HG03135 (cell line): ENCODE data around the gene LEFTY2.
"Not testable (repeated sequence)": the region's sequence is repeated elsewhere in the genome, so short reads cannot be mapped to it uniquely, and the experiment has no call there.

Experiments used
- ATAC-seq: cut with Tn5 transposase; IDR thresholded peaks from one replicate; pipeline ENCODE4 v1.9.1; 2021; ENCODE audit warnings: mild to moderate bottlenecking, moderate library complexity; ENCODE audit not compliant: unreplicated experiment

LEFTY2 gene

GRCh38 chr1:225954753-225955152 is 13.7 kb upstream of the LEFTY2 start:
- ATAC-seq = no peak

- no peak for ATAC-seq
Measured at GRCh38 chr1:225953315-225953714, 12.3 kb upstream of the LEFTY2 start.

- ATAC-seq = no peak
Measured at GRCh38 chr1:225950905-225951497, 10.0 kb upstream of the LEFTY2 start.

GRCh38 chr1:225949041-225949440 is 8.0 kb upstream of the LEFTY2 start:
- no peak for ATAC-seq

- no peak for ATAC-seq
Measured at GRCh38 chr1:225946803-225947202, 5.8 kb upstream of the LEFTY2 start.

GRCh38 chr1:225946082-225946620 is 5.1 kb upstream of the LEFTY2 start:
- no peak for ATAC-seq

- no peak for ATAC-seq
Measured at GRCh38 chr1:225945564-225945963, 4.5 kb upstream of the LEFTY2 start.

GRCh38 chr1:225944951-225945350 is 3.9 kb upstream of the LEFTY2 start:
- peak; percentile 72 for ATAC-seq

- ATAC-seq = no peak
Measured at GRCh38 chr1:225944387-225944786, 3.4 kb upstream of the LEFTY2 start.

- no peak for ATAC-seq
Measured at GRCh38 chr1:225943582-225943981, 2.6 kb upstream of the LEFTY2 start.

- peak; percentile 82 for ATAC-seq
Measured at GRCh38 chr1:225942574-225942973, 1.6 kb upstream of the LEFTY2 start.

GRCh38 chr1:225941942-225942222 is 862 bp upstream of the LEFTY2 start:
- ATAC-seq = no peak

GRCh38 chr1:225940385-225941151 is 452 bp downstream of the LEFTY2 start:
- no peak for ATAC-seq

GRCh38 chr1:225939939-225940310 is 1.1 kb downstream of the LEFTY2 start:
- ATAC-seq = not testable (repeated sequence)

GRCh38 chr1:225939097-225939938 is 1.7 kb downstream of the LEFTY2 start:
- not testable (repeated sequence) for ATAC-seq

- no peak for ATAC-seq
Measured at GRCh38 chr1:225937048-225937968, 3.7 kb downstream of the LEFTY2 start.

GRCh38 chr1:225936523-225936922 is 4.5 kb downstream of the LEFTY2 start:
- no peak for ATAC-seq

- not testable (repeated sequence) for ATAC-seq
Measured at GRCh38 chr1:225936086-225936485, 4.9 kb downstream of the LEFTY2 start.

- ATAC-seq = no peak
Measured at GRCh38 chr1:225934711-225935110, 6.3 kb downstream of the LEFTY2 start.

GRCh38 chr1:225933072-225933471 is 7.9 kb downstream of the LEFTY2 start:
- ATAC-seq = no peak
